Thymus (tissue), 11 donors: ENCODE data around the gene IFIT2. TPM values are rescaled to one million over a fixed set of nuclear protein-coding genes. Genes with fewer than 3 reads are reported as not detected.
"Not testable (repeated sequence)": the region's sequence is repeated elsewhere in the genome, so short reads cannot be mapped to it uniquely, and the experiment has no call there.

ENCODE experiments used
- DNase-seq, 9 donors: peaks; one replicate each; pipeline ENCODE4 v3.0.0-alpha.2; 2013; ENCODE audit warnings: low spot score in 9 of 9, low read depth in 6 of 9, missing footprints in 1 of 9
- H3K27ac ChIP-seq, 2 donors: one replicate each; pipeline ENCODE4 v1.5.1; 2013; ENCODE audit warnings: control low read depth in 1 of 2, low read depth in 1 of 2, low read length in 1 of 2, mild to moderate bottlenecking in 1 of 2, moderate library complexity in 1 of 2
- H3K27me3 ChIP-seq, 2 donors: one replicate each; pipeline ENCODE4 v1.5.1; 2013; ENCODE audit warnings: low read length in 1 of 2; ENCODE audit not compliant: control insufficient read depth in 2 of 2, insufficient read depth in 1 of 2
- H3K36me3 ChIP-seq, 2 donors: one replicate each; pipeline ENCODE4 v1.5.1; 2013; ENCODE audit warnings: low read length in 1 of 2, mild to moderate bottlenecking in 1 of 2, moderate library complexity in 1 of 2; ENCODE audit not compliant: control insufficient read depth in 2 of 2, insufficient read depth in 2 of 2
- H3K4me1 ChIP-seq, 2 donors: one replicate each; pipeline ENCODE4 v1.5.1; 2013; ENCODE audit warnings: low read length in 2 of 2; ENCODE audit not compliant: control insufficient read depth in 2 of 2, insufficient read depth in 2 of 2
- H3K4me3 ChIP-seq, 2 donors: one replicate each; pipeline ENCODE4 v1.5.1; 2013; ENCODE audit warnings: low read length in 2 of 2, control low read depth in 1 of 2, mild to moderate bottlenecking in 1 of 2
- H3K9me3 ChIP-seq, 2 donors: one replicate each; pipeline ENCODE4 v1.5.1; 2013; ENCODE audit warnings: low read length in 1 of 2, mild to moderate bottlenecking in 1 of 2; ENCODE audit not compliant: control insufficient read depth in 2 of 2, insufficient read depth in 1 of 2
- WGBS: extraction: QIAGEN DNeasy Blood & Tissue Kit; methylation state at CpG from one replicate; pipeline ENCODE4 v1.1.7; 2013; 5-methylcytosine and 5-hydroxymethylcytosine counted together
- polyA plus RNA-seq: library from polyadenylated mRNA; stranded (reverse); fragments of 200-250 nt; gene quantifications from one replicate; pipeline ENCODE4 v1.2.3, GENCODE V29; 2013
- total RNA-seq: library from RNA; stranded (reverse); fragments of 120-200 nt; gene quantifications from one replicate; pipeline ENCODE4 v1.2.4, GENCODE V29; 2013
- donor health status: healthy.

Gene IFIT2
- total and polyA plus RNA-seq, 2 donors = 8.7 to 16.0 TPM

DNA sequence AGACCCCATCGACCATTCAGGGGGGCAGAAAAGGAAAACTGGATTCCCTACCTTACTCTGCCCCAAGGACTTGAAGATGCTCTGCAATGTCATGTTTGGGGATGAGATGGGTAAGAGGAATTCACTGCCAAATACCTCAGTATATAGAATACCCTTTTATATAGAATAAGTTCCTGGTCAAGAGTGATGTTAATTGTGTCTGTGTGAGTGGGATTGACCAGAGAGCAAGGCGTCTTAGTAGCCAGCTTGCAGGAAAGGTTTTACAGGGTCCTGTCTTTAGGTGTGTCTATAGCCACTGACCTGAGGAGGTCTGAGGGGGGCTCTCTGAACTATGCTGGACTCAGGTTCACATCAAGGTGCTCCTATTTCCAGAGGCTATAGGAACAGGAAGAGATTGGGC is 27.3 kb downstream of the IFIT2 start:
- H3K4me3 ChIP-seq = no peak overlapping the region
- no peaks in the 10 kb centered on the region for H3K9me3 ChIP-seq
- WGBS = 96% methylated on average over 2 of the region's 2 CpGs
- no peaks in the 10 kb centered on the region for H3K36me3 ChIP-seq
- H3K4me1 ChIP-seq = peaks cover 11 to 44% of the 10 kb centered on the region in 2 donors
- no peak overlapping the region for H3K27ac ChIP-seq
- H3K27me3 ChIP-seq = no peaks in the 10 kb centered on the region
- DNase-seq = no peak

DNA sequence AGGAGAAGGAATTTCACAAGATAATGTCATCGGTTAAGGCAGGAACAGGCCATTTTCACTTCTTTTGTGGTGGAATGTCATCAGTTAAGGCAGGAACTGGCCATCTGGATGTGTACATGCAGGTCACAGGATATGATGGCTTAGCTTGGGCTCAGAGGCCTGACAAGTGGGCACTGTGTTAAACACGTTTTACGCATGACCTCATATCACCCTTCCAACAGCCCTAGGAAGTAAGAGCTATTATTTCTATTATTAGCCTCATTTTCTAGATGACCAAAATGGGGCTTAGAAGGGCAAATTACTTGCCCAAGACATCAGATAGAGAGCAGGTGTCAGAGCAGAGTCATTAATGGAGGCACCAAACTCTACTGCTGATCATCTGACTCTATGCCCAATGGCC is 28.2 kb downstream of the IFIT2 start:
- not testable (repeated sequence) for H3K36me3 ChIP-seq, DNase-seq, H3K27ac ChIP-seq, H3K27me3 ChIP-seq, H3K4me3 ChIP-seq, H3K9me3 ChIP-seq
- WGBS = 96% methylated on average over 2 of the region's 3 CpGs
- peaks cover 11 to 51% of the 10 kb centered on the region in 2 donors for H3K4me1 ChIP-seq

DNA sequence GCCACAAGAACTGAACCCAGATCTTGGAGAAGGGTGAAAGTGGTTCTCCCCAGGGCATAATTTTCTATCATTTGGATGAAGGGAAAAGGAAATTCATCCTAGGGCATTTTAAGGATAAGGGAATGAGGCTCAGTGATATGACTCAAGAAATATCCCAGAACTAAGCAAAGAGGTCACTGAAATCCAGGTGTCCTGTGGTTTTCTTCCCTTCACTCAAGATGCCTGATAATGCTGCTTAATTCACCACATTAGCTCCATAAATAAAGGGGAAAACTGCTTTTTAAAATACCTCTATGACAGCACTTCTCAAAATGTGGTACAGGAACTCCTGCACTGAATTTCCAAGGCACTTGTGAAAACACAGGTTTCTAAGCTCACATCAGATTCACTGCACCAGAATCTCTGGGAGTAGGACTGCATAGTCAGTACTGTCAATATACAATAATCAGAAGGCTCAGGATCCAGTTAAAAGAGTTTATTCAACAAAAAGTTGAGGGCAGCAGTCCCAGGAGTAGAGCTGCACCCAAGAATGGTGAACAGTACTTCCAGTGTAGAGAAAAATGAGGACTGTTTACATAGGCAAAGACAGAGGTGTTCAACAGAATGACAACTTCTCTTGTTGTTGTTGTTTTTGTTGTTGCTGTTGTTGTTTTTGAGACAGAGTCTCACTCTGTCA is 28.8 kb downstream of the IFIT2 start:
- no peaks in the 10 kb centered on the region for H3K9me3 ChIP-seq
- peaks cover 4 to 8% of the 10 kb centered on the region in 2 donors for H3K27me3 ChIP-seq
- DNase-seq = no peak
- H3K4me3 ChIP-seq = no peak overlapping the region
- H3K36me3 ChIP-seq = no peaks in the 10 kb centered on the region
- peaks cover 11 to 51% of the 10 kb centered on the region in 2 donors for H3K4me1 ChIP-seq
- H3K27ac ChIP-seq = no peak overlapping the region

- DNase-seq, H3K4me3 ChIP-seq, H3K27me3 ChIP-seq, H3K36me3 ChIP-seq, H3K9me3 ChIP-seq: not testable (repeated sequence)
- WGBS = 91% methylated on average over 14 of the region's 14 CpGs
- H3K4me1 ChIP-seq = peaks cover 11 to 51% of the 10 kb centered on the region in 2 donors
- peak overlapping the region; percentile 66 to 70 for H3K27ac ChIP-seq
Measured at GRCh38 chr10:89331487-89332122, 29.8 kb downstream of the IFIT2 start.

DNA sequence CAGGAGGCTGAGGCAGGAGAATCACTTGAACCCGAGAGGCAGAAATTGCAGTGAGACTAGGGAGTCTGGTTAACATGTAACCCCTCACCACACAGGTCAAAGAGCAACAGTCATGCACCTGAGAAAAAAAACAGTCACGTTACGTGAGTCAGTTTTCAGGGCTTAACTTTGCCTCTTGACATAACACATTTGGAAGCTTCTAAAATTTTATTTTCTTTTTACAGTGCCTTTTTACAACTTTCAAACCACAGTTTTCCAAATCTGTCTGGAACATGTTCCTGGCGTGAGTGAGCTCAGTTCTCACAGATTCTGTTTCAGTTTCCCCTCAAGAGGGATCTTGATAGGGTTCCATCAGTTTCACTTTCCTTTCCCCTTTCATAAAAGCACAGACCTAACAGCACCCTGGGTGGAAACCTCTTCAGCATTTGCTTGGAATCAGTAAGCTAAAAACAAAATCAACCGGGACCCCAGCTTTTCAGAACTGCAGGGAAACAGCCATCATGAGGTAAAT is 30.3 kb downstream of the IFIT2 start:
- H3K9me3 ChIP-seq = no peaks in the 10 kb centered on the region
- H3K4me1 ChIP-seq = peaks cover 11 to 50% of the 10 kb centered on the region in 2 donors
- no peaks in the 10 kb centered on the region for H3K36me3 ChIP-seq
- peak overlapping the region; percentile 66 to 70 for H3K27ac ChIP-seq
- peaks cover 4 to 8% of the 10 kb centered on the region in 2 donors for H3K27me3 ChIP-seq
- peak overlapping the region; percentile 17 to 37 for H3K4me3 ChIP-seq
- DNase-seq = peak in 8 of 9 donors; percentile 21 to 79 (median 47)
- WGBS = 15% methylated on average over 5 of the region's 5 CpGs

DNA sequence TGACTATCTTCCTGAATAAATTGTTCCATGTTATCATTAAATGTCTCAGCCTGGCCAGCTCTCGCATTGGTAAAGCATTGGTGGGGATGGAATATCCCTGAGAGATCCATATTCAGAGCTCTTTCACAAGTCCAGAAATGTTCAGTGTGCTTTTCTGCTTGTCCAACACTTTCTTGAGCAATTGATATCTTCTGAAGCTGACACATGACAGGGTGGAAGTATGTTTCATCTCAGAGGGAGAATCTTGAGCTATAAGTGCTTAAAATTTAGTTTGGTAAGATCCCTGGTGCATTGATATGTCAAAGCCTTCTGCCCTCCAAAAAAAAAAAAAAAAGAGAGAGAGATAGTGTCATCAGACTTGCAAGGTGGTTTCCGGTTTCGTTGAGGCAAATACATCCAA is 33.4 kb downstream of the IFIT2 start:
- H3K4me1 ChIP-seq = peaks cover 11 to 34% of the 10 kb centered on the region in 2 donors
- peaks cover 4 to 8% of the 10 kb centered on the region in 2 donors for H3K27me3 ChIP-seq
- DNase-seq = no peak
- no peak overlapping the region for H3K27ac ChIP-seq
- H3K36me3 ChIP-seq = peaks cover 0 to 13% of the 10 kb centered on the region in 2 donors
- WGBS = 95% methylated on average over 3 of the region's 3 CpGs
- H3K9me3 ChIP-seq = no peaks in the 10 kb centered on the region
- no peak overlapping the region for H3K4me3 ChIP-seq

DNA sequence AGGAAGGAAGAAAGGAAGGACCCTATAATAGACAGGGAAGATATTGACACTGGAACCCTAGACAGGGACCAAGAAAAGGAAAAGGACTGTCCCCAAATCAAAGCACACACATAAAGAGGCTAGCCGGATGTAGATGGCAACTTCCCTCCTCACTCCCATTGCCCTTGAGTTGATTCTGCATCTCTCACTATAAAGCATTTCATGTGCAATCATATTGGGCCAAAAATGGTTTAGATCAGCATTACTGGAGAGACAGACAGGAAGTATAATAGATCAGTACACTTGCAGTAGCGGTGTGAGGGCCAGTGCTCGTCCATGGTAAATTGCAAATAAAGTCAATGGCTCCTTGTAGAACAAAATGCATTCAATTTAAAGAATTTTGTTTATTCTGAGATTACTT is 34.4 kb downstream of the IFIT2 start:
- DNase-seq = no peak
- Histone ChIP-seq H3K27me3 (peaks cover 4 to 8% of the 10 kb centered on the region in 2 donors), H3K4me3 (no peak overlapping the region), H3K27ac (no peak overlapping the region), H3K9me3 (no peaks in the 10 kb centered on the region), H3K4me1 (peaks cover 11 to 32% of the 10 kb centered on the region in 2 donors), H3K36me3 (peaks cover 0 to 13% of the 10 kb centered on the region in 2 donors)
- 96% methylated on average over 3 of the region's 3 CpGs for WGBS

- 89% methylated on average over 6 of the region's 6 CpGs for WGBS
- peaks cover 11 to 23% of the 10 kb centered on the region in 2 donors for H3K4me1 ChIP-seq
- H3K27ac ChIP-seq = no peak overlapping the region
Measured at GRCh38 chr10:89337484-89337883, 35.6 kb downstream of the IFIT2 start.

GRCh38 chr10:89338713-89339112 is 36.9 kb downstream of the IFIT2 start:
- H3K9me3 ChIP-seq = no peaks in the 10 kb centered on the region
- H3K27me3 ChIP-seq = peaks cover 4 to 8% of the 10 kb centered on the region in 2 donors
- H3K36me3 ChIP-seq = peaks cover 0 to 13% of the 10 kb centered on the region in 2 donors
- no peak overlapping the region for H3K27ac ChIP-seq
- no peak for DNase-seq
- H3K4me1 ChIP-seq = peaks cover under 1 to 11% of the 10 kb centered on the region in 2 donors
- 98% methylated on average over 3 of the region's 3 CpGs for WGBS
- no peak overlapping the region for H3K4me3 ChIP-seq

More at GRCh38 chr10:89337484-89337883, 35.6 kb downstream of the IFIT2 start:
- Histone ChIP-seq H3K27me3 (peaks cover 4 to 8% of the 10 kb centered on the region in 2 donors), H3K36me3 (peaks cover 0 to 13% of the 10 kb centered on the region in 2 donors), H3K9me3 (no peaks in the 10 kb centered on the region), H3K4me3 (no peak overlapping the region)
- peak in 2 of 9 donors; percentile 17 to 31 for DNase-seq
